Peyer's patch (tissue), 4 donors: ENCODE data around the gene SLC9A7.

ENCODE experiments used
- CTCF ChIP-seq, 6 experiments: fragments of 450-650 bp in 4 of 6; fragments of 200-600 bp in 2 of 6; sonication (generic) in 1 of 6; IDR thresholded peaks; one replicate each; pipeline ENCODE4 v1.5.1; 2017 to 2019; ENCODE audit warnings: antibody characterized with exemption in 6 of 6, mild to moderate bottlenecking in 3 of 6, moderate library complexity in 1 of 6
- POLR2A ChIP-seq, 2 donors: fragments of 450-650 bp; IDR thresholded peaks; one replicate each; pipeline ENCODE4 v1.5.1; 2017; ENCODE audit warnings: antibody characterized with exemption in 2 of 2, mild to moderate bottlenecking in 2 of 2, moderate library complexity in 2 of 2

DNA sequence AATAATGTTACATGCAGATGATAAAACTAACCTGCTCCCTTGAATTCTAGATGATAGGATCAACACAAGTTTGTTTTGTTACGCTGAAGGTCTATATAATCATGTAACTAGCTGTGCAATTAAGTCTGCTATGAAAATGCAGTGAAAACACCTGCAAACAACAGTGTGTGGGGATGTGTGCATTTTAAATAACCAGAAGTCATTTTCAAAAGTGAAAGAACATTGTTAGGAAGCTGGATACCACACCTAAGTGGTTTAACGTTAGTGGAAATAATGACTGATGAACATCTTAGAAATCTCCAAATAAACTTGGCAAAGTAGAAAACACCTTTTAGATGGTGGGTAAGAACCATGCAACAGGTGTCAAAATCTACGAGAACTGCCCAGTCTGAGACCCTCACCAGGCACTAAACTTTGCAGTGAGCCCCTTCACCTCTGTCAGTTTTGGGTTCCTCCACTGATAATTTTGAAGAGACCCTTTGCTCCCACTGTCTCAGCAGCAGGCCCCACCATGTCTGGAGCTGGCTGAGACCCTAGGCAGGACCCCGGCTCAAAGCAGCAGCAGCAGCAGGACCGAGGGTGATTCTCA, 148.8 kb downstream of the SLC9A7 start:
- TF ChIP-seq POLR2A (IDR thresholded peaks at IDR 0.05) (no peak), CTCF (IDR thresholded peaks at IDR 0.05) (no peak)
